ENCODE results near the gene TMEM141.
"Not testable (repeated sequence)": the region's sequence is repeated elsewhere in the genome, so short reads cannot be mapped to it uniquely, and the experiment has no call there.

TMEM141 gene

GRCh38 chr9:136828474-136829140, 37.5 kb downstream of the TMEM141 start:
- no peak overlapping the region for H3K27ac ChIP-seq
- TF ChIP-seq ZFX (IDR thresholded peaks at IDR 0.05) (no peak), CTCF (conservative IDR thresholded peaks at IDR 0.05) (no peak)

- TF ChIP-seq CTCF (conservative IDR thresholded peaks at IDR 0.05) (no peak), ZFX (IDR thresholded peaks at IDR 0.05) (no peak)
- H3K27ac ChIP-seq, result no peak overlapping the region
Observed at GRCh38 chr9:136829412-136829811, 38.3 kb downstream of the TMEM141 start.

- H3K27ac ChIP-seq, result no peak overlapping the region
- TF ChIP-seq ZFX (IDR thresholded peaks at IDR 0.05) (no peak), CTCF (conservative IDR thresholded peaks at IDR 0.05) (no peak)
Observed at GRCh38 chr9:136829981-136830885, 39.1 kb downstream of the TMEM141 start.

- TF ChIP-seq ZFX (IDR thresholded peaks at IDR 0.05) (no peak), CTCF (conservative IDR thresholded peaks at IDR 0.05) (no peak)
- no peak overlapping the region for H3K27ac ChIP-seq
Observed at GRCh38 chr9:136831002-136831719, 40.0 kb downstream of the TMEM141 start.

GRCh38 chr9:136831720-136832104, 40.6 kb downstream of the TMEM141 start:
- TF ChIP-seq CTCF (conservative IDR thresholded peaks at IDR 0.05) (no peak), ZFX (IDR thresholded peaks at IDR 0.05) (no peak)

GRCh38 chr9:136832581-136832980, 41.4 kb downstream of the TMEM141 start:
- H3K27ac ChIP-seq, result no peak overlapping the region
- no peak for TF ChIP-seq CTCF (conservative IDR thresholded peaks at IDR 0.05)
- no peak for TF ChIP-seq ZFX (IDR thresholded peaks at IDR 0.05)

More at GRCh38 chr9:136831720-136832104, 40.6 kb downstream of the TMEM141 start:
- H3K27ac ChIP-seq, result no peak overlapping the region

- not testable (repeated sequence) for H3K27ac ChIP-seq
Observed at GRCh38 chr9:136833381-136834048, 42.4 kb downstream of the TMEM141 start.
